Thyroid gland (tissue), 4 donors: ENCODE data around the gene PSMF1.

ENCODE experiments used
- POLR2A ChIP-seq, 2 donors: fragments of 450-650 bp; IDR thresholded peaks; one replicate each; pipeline ENCODE4 v1.6.1; 2017; ENCODE audit warnings: antibody characterized with exemption in 2 of 2, mild to moderate bottlenecking in 2 of 2, moderate library complexity in 1 of 2
- TF ChIP-seq, protein P1 (sequence below), 6 experiments: fragments of 200-600 bp in 3 of 6; fragments of 450-650 bp in 3 of 6; sonication (generic) in 3 of 6; IDR thresholded peaks; one replicate each; pipeline ENCODE4 v1.5.1; 2016 to 2019; ENCODE audit warnings: antibody characterized with exemption in 6 of 6, mild to moderate bottlenecking in 2 of 6, inconsistent platforms in 1 of 6, moderate library complexity in 1 of 6

DNA sequence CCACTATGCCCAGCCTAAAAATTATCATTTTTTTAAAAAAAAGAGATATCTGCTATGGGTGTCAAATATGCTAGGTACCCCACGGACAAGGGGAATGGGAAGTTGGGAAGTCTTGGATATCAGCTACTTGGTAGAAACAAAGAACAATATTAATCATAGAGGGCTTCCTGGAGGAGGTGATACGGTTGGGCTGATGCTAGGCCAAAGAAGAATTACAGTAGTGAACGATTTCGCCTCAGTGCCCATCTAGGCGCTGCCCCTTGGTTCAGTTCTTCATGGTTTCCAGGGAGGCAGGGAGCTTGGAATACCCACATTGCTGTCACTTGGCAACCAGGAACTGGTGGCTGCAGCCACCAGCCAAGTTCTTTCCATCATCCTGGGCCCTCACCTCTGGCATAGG is 5.5 kb upstream of the PSMF1 start:
- TF ChIP-seq, protein P1, sequence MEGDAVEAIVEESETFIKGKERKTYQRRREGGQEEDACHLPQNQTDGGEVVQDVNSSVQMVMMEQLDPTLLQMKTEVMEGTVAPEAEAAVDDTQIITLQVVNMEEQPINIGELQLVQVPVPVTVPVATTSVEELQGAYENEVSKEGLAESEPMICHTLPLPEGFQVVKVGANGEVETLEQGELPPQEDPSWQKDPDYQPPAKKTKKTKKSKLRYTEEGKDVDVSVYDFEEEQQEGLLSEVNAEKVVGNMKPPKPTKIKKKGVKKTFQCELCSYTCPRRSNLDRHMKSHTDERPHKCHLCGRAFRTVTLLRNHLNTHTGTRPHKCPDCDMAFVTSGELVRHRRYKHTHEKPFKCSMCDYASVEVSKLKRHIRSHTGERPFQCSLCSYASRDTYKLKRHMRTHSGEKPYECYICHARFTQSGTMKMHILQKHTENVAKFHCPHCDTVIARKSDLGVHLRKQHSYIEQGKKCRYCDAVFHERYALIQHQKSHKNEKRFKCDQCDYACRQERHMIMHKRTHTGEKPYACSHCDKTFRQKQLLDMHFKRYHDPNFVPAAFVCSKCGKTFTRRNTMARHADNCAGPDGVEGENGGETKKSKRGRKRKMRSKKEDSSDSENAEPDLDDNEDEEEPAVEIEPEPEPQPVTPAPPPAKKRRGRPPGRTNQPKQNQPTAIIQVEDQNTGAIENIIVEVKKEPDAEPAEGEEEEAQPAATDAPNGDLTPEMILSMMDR (IDR thresholded peaks at IDR 0.05) = no peak
- TF ChIP-seq POLR2A (IDR thresholded peaks at IDR 0.05) = no peak
